HepG2 (cell line): ENCODE data around the gene VASN. TPM values are rescaled to one million over a fixed set of nuclear protein-coding genes. Genes with fewer than 3 reads are reported as not detected.
A peak's percentile ranks its signal among the peaks of the same experiment; 100 is the strongest.

Source experiments
- ETV5 ChIP-seq: IDR thresholded peaks from 2 replicates; pipeline ENCODE4 v1.6.1; 2018; ENCODE audit warnings: missing biosample characterization, missing genetic modification reagents, inconsistent platforms, borderline replicate concordance
- JDP2 ChIP-seq: sonication (generic); formaldehyde crosslinking; IDR thresholded peaks from 2 replicates; pipeline ENCODE4 v1.8.1; 2022; ENCODE audit warnings: missing genetic modification reagents, borderline replicate concordance
- KLF16 ChIP-seq, 2 experiments: sonication (generic) in 1 of 2; formaldehyde crosslinking in 1 of 2; IDR thresholded peaks; 2 replicates each; pipeline versions ENCODE4 v1.6.1 to v1.8.0; 2016 to 2023; ENCODE audit warnings: missing genetic modification reagents in 2 of 2, missing compliant biosample characterization in 1 of 2
- TRIM22 ChIP-seq: fragments of 450-650 bp; IDR thresholded peaks from 2 replicates; pipeline ENCODE4 v1.6.1; 2017
- ZBED4 ChIP-seq: sonication (generic); formaldehyde crosslinking; IDR thresholded peaks from 2 replicates; pipeline ENCODE4 v1.4.0; 2020; ENCODE audit warnings: missing genetic modification reagents, borderline replicate concordance
- ZNF280D ChIP-seq: sonication (generic); formaldehyde crosslinking; IDR thresholded peaks from 2 replicates; pipeline ENCODE4 v1.5.1; 2020; ENCODE audit warnings: mild to moderate bottlenecking, missing genetic modification reagents
- ZNF552 ChIP-seq: sonication (generic); formaldehyde crosslinking; IDR thresholded peaks from 2 replicates; pipeline ENCODE4 v1.9.0; 2022; ENCODE audit warnings: missing genetic modification reagents, mild to moderate bottlenecking, borderline replicate concordance
- ZNF704 ChIP-seq: sonication (generic); formaldehyde crosslinking; IDR thresholded peaks from 2 replicates; pipeline ENCODE4 v1.8.1; 2023; ENCODE audit warnings: mild to moderate bottlenecking, inconsistent platforms, moderate library complexity, missing genetic modification reagents, borderline replicate concordance
- ZNF746 ChIP-seq: sonication (generic); formaldehyde crosslinking; IDR thresholded peaks from 2 replicates; pipeline ENCODE4 v1.8.0; 2022; ENCODE audit warnings: mild to moderate bottlenecking, missing genetic modification reagents
- polyA plus RNA-seq, 8 experiments: library from polyadenylated mRNA; depleted of rRNA in 3 of 8; stranded (reverse) in 7 of 8; unstranded in 1 of 8; fragments of >200 nt; fragmentation: Illumina TruSeq in 4 of 8; extraction: Trizol in 4 of 8; gene quantifications; 2 replicates each; pipeline versions ENCODE4 v1.2.1 to v1.2.3, GENCODE V29; 2011 to 2016; ENCODE audit warnings: low read depth in 4 of 8, missing spikeins in 1 of 8, mixed read lengths in 1 of 8; ENCODE audit not compliant: insufficient read depth in 1 of 8
- total RNA-seq, 5 experiments: library from RNA; depleted of rRNA; stranded (reverse); fragments of >200 nt; fragmentation: Illumina TruSeq; extraction: Trizol; gene quantifications; 2 replicates each; pipeline ENCODE4 v1.2.3, GENCODE V29; 2016; ENCODE audit warnings: low read depth in 1 of 5
- TF ChIP-seq, protein P1 (sequence below): sonication (generic); formaldehyde crosslinking; IDR thresholded peaks from 2 replicates; pipeline ENCODE4 v1.4.0; 2020; ENCODE audit warnings: mild to moderate bottlenecking, missing genetic modification reagents
- TF ChIP-seq, protein P2 (sequence below): sonication (generic); formaldehyde crosslinking; IDR thresholded peaks from 2 replicates; pipeline ENCODE4 v1.4.0; 2020; ENCODE audit warnings: missing genetic modification reagents

VASN gene
- total and polyA plus RNA-seq, 2 of the 13 experiments (the other 11 are each of a cell fraction or from before 2014, with no cell fraction given) = 8.4 to 18.2 TPM

GRCh38 chr16:4370570-4371356, 885 bp upstream of the VASN start (continued):
- TF ChIP-seq TRIM22 (no peak), ZNF704 (no peak), ZNF746 (CRISPR knock-in tag) (0 out of 2 replicates have a peak, but pooled peaks have one; percentile 59), JDP2 (CRISPR knock-in tag) (no peak), ZNF280D (0 out of 2 replicates have a peak, but pooled peaks have one; percentile 2), KLF16 (CRISPR knock-in tag; IDR thresholded peaks at IDR 0.05) (peak in 1 of 2 experiments; percentile 29; a peak in 1 of 4 replicates), ZBED4 (CRISPR knock-in tag) (no peak), ETV5 (CRISPR knock-in tag) (peak; percentile 81), ZNF552 (CRISPR knock-in tag) (0 out of 2 replicates have a peak, but pooled peaks have one; percentile 24)
- TF ChIP-seq, protein P1, sequence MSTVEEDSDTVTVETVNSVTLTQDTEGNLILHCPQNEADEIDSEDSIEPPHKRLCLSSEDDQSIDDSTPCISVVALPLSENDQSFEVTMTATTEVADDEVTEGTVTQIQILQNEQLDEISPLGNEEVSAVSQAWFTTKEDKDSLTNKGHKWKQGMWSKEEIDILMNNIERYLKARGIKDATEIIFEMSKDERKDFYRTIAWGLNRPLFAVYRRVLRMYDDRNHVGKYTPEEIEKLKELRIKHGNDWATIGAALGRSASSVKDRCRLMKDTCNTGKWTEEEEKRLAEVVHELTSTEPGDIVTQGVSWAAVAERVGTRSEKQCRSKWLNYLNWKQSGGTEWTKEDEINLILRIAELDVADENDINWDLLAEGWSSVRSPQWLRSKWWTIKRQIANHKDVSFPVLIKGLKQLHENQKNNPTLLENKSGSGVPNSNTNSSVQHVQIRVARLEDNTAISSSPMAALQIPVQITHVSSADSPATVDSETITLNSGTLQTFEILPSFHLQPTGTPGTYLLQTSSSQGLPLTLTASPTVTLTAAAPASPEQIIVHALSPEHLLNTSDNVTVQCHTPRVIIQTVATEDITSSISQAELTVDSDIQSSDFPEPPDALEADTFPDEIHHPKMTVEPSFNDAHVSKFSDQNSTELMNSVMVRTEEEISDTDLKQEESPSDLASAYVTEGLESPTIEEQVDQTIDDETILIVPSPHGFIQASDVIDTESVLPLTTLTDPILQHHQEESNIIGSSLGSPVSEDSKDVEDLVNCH = 0 out of 2 replicates have a peak, but pooled peaks have one; percentile 20
- TF ChIP-seq, protein P2, sequence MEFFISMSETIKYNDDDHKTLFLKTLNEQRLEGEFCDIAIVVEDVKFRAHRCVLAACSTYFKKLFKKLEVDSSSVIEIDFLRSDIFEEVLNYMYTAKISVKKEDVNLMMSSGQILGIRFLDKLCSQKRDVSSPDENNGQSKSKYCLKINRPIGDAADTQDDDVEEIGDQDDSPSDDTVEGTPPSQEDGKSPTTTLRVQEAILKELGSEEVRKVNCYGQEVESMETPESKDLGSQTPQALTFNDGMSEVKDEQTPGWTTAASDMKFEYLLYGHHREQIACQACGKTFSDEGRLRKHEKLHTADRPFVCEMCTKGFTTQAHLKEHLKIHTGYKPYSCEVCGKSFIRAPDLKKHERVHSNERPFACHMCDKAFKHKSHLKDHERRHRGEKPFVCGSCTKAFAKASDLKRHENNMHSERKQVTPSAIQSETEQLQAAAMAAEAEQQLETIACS (CRISPR knock-in tag) = no peak
